Spleen (tissue), 7 donors: ENCODE measurements around the gene SPC25.
"Not testable (repeated sequence)": the region's sequence is repeated elsewhere in the genome, so short reads cannot be mapped to it uniquely, and the experiment has no call there.

Source experiments
- POLR2A ChIP-seq, 3 donors: fragments of 450-650 bp; IDR thresholded peaks; one replicate each; pipeline ENCODE4 v1.5.1; 2017; ENCODE audit warnings: antibody characterized with exemption in 3 of 3, mild to moderate bottlenecking in 1 of 3
- POLR2AphosphoS5 ChIP-seq, 3 donors: sonication (generic); formaldehyde crosslinking; IDR thresholded peaks; one replicate each; pipeline ENCODE4 v1.5.1; 2017; ENCODE audit warnings: antibody characterized with exemption in 3 of 3
- TF ChIP-seq, protein P1 (sequence below), 11 experiments: fragments of 200-600 bp in 7 of 11; fragments of 450-650 bp in 4 of 11; sonication (generic) in 4 of 11; IDR thresholded peaks in 8 of 11; conservative IDR thresholded peaks in 3 of 11; 1 replicate in 7 of 11; 2 replicates in 4 of 11; pipeline versions ENCODE4 v1.4.0 to v1.8.0; 2016 to 2021; ENCODE audit warnings: antibody characterized with exemption in 11 of 11, inconsistent platforms in 4 of 11, mild to moderate bottlenecking in 1 of 11
- donor health status: DM: no; HTN: no; CAD: no; lungs with moderate emphysema.
- donor health status: DM: no; HTN: no; CAD: no.
- donor health status: DM: no; HTN: no; CAD: no.

DNA sequence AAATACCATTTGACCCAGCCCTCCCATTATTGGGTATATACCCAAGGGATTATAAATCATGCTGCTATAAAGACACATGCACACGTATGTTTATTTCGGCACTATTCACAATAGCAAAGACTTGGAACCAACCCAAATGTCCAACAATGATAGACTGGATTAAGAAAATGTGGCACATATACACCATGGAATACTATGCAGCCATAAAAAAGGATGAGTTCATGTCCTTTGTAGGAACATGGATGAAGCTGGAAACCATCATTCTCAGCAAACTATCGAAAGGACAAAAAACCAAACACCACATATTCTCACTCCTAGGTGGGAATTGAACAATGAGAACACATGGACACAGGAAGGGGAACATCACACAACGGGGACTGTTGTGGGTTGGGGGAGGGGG, 19.4 kb downstream of the SPC25 start:
- TF ChIP-seq POLR2A, POLR2AphosphoS5 (IDR thresholded peaks at IDR 0.05): not testable (repeated sequence)
- TF ChIP-seq, protein P1, sequence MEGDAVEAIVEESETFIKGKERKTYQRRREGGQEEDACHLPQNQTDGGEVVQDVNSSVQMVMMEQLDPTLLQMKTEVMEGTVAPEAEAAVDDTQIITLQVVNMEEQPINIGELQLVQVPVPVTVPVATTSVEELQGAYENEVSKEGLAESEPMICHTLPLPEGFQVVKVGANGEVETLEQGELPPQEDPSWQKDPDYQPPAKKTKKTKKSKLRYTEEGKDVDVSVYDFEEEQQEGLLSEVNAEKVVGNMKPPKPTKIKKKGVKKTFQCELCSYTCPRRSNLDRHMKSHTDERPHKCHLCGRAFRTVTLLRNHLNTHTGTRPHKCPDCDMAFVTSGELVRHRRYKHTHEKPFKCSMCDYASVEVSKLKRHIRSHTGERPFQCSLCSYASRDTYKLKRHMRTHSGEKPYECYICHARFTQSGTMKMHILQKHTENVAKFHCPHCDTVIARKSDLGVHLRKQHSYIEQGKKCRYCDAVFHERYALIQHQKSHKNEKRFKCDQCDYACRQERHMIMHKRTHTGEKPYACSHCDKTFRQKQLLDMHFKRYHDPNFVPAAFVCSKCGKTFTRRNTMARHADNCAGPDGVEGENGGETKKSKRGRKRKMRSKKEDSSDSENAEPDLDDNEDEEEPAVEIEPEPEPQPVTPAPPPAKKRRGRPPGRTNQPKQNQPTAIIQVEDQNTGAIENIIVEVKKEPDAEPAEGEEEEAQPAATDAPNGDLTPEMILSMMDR (IDR thresholded peaks at IDR 0.05 in 8 of 11, conservative IDR thresholded peaks at IDR 0.05 in 3 of 11): not testable (repeated sequence)
